Suppressor macrophage treated with lipopolysaccharide for 4 hours (primary cell): Measurements from ENCODE around the gene OR2T8.

ENCODE experiments used
- DNase-seq: peaks from one replicate; pipeline ENCODE4 v3.0.0-alpha.2; 2020

The OR2T8 gene, protein sequence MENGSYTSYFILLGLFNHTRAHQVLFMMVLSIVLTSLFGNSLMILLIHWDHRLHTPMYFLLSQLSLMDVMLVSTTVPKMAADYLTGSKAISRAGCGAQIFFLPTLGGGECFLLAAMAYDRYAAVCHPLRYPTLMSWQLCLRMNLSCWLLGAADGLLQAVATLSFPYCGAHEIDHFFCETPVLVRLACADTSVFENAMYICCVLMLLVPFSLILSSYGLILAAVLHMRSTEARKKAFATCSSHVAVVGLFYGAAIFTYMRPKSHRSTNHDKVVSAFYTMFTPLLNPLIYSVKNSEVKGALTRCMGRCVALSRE

DNA sequence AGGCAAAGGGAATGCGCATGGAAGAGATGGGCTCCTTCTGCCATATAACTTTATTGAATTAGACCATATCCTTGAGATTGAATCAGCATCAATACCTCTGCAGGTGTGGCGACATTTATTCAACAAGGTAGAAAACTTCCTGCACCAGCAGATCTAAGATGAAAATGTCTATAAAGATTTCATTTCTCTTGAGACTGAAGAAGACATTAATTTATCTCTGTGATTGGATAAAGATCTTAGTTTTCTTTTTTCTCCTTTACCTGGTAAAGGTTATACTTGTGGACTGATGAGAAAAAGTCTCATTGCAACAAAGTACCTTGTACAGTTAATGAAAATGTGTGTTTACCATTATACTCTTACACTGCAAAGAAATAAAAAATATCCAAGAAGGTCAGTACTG, at the start of gene OR2T8:
OR2T8 (plus strand) TSS at position 301 of the 400 bp plus-strand sequence. CDS start 766 bp downstream, outside the sequence.
- no peak for DNase-seq

DNA sequence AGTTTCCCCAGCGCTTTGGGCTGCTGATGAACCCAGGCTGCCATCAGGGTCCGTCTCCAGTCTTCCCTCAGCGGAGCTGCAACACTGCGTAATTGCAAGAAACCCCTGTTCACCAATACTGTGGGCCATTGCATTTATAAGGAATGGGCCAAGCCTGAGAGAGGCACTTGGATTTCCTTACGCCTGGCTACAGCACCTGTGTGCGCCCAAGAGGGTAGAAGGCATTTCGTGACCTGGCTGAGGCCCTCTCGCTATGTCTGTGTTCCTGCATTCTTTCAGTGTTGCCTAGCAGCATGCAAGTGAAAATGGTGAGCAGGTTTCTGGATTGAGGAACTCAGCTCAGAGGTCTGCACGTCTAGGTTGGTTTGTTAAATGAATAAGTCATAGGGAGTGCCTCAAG, 36.7 kb upstream of the OR2T8 start:
- no peak for DNase-seq

DNA sequence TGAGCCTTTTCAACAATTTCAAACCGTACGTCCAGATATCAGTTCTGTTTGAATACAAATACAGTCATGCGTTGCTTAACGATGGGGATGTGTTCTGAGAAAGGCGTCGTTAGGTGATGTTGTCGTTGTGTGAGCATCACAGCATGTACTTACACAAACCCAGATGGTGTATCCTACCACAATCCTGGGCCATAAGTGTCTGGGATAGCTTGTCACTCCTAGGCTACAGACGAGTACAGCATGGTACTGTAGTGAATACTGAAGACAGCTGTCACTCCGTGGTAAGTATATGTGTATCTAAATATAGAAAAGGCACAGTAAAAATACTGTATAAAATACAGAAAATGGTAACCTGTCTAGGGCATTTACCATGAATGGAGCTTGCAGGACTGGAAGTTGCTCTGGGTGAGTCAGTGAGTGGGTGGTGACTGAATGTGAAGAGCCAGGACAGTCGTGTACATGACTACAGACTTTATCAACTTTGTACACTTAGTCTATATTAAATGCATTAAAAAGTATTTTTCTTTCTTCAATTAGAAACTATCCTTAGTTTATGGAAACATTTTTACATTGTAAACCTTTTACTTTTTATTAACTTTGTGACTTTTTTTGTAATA, 35.1 kb upstream of the OR2T8 start:
- peak; percentile 22 for DNase-seq

DNA sequence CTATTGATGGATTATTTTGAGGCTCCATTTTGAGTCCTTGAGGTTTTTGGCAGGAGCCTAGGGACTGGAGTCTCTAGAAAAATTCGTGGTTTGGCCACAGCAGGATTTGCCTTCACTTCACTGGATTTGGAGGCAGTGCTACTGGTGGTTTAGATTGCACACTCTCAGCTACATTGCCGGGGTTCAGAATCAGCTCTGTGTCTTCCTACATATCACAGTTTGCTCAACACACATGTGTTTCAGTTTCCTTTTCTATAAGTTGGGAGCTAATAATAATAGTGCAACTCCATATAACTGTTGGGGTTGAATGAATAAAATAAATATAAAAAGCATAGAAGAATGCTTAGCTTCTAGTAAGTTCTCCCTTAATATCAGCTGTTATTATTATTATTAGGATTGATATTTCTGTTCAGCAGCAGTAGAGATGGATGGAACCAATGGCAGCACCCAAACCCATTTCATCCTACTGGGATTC, 24.9 kb upstream of the OR2T8 start, which contains the start of gene OR2W3:
OR2W3 (plus strand) TSS at position 425 of the 475 bp plus-strand sequence; CDS start at position 425, 0 bp downstream.
- no peak for DNase-seq

DNA sequence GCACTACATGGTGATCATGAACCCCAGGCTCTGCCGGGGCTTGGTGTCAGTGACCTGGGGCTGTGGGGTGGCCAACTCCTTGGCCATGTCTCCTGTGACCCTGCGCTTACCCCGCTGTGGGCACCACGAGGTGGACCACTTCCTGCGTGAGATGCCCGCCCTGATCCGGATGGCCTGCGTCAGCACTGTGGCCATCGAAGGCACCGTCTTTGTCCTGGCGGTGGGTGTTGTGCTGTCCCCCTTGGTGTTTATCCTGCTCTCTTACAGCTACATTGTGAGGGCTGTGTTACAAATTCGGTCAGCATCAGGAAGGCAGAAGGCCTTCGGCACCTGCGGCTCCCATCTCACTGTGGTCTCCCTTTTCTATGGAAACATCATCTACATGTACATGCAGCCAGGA, 24.1 kb upstream of the OR2T8 start:
- DNase-seq: no peak

DNA sequence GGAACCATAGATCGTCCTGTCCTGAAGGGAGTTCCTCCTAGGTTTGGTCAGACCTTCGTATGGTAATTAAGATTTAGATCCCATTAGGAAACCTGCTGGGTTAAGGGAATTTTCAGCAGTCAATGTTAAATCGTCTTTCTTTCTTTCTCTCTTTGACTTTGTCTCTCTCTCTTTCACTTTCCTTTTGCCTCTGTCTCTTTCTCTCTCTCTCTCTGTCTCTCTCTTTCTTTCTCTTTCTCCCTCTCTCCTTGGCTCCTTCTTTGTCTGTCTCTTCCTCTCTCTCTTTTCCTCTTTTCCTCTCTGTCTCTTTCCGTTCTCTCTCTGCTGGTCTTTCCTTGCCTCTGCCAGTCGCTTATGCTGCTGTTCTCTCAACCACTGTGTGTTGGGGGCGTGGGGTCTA, 15.9 kb upstream of the OR2T8 start:
- no peak for DNase-seq

DNA sequence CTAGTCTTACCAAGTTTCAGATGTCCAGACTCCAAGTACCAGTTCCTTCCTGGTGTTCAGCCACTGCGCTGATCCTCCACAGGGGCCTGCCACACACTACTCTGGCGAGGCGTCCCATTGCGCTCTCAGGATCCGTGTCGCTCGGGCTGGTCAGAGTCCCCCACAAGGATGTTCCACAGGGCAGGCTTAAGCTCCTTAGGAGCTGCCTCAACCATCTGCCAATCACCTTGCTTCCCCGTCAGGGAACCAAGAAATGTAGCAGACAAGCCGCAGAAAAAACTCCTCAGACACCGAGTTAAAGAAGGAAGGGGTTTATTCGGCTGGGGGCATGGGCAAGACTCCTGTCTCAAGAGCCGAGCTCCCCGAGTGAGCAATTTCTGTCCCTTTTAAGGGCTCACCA, 14.9 kb upstream of the OR2T8 start:
- no peak for DNase-seq

DNA sequence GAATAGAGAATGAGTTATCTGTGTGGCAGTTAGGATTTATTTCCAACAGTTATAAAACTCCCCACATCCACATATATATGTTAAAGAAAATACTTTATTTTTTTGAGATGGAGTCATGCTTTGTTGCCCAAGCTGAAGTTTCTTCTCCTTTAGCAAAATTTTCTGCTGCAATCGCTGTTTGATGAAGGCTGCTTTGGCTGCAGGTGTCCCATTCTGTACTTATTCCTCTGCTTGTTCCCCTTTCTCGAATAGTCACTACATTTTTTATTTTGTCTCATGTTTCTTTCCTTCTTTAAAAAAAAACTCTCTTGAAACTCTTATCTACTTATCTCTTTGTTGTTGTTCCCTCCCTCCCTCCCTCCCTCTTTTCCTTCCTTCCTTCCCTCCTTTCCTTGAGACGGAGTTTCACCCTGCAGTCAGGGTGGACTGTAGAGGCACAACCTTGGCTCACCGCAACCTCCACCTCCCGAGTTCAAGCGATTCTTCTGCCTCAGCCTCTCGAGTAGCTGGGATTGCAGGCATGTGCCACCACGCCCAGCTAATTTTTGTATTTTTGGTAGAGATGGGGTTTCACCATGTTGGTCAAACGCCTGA, 14.0 kb upstream of the OR2T8 start:
- no peak for DNase-seq

DNA sequence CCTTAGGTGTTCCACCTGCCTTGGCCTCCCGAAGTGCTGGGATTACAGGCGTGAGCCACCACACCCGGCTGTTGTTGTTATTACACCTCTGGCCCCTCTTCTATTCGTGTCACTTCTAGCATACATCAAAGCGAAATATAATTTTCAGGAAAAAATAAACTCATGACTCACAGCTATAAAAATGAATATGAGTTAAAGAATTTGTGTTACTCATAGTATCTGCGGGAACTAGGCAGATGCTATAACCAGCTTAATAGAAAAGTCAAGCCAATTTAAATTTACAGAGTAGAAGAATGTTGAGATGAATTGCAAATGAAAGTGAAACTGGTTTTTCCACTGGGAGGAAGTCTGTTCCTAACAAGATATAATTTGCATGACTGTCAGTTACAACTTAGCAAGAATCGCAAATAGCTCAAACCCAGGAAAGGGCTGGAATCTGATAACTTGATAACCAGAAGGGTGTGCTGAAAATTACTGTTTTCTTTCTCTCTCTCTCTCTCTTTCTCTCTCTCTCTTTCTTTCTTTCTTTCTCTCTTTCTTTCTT, 13.5 kb upstream of the OR2T8 start:
- DNase-seq: peak; percentile 81

DNA sequence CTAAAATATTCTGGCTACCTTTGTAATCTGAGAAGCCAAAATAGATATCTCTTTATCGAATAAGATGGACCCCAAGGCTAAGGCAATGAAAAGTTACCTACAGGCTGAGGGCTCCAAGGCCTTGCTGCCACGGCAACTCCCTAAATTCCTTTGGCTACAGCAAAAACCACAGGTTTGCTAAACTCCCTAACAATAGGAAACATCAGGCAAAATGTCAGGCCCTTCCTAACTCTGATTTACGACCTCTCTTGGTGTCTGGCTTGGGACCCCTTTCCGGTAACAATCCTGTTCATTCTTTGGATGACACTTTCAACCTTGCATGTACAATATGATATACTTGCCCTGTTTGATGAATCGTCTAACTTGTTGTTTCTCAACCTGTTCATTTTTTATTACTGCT, 11.3 kb upstream of the OR2T8 start:
- no peak for DNase-seq

DNA sequence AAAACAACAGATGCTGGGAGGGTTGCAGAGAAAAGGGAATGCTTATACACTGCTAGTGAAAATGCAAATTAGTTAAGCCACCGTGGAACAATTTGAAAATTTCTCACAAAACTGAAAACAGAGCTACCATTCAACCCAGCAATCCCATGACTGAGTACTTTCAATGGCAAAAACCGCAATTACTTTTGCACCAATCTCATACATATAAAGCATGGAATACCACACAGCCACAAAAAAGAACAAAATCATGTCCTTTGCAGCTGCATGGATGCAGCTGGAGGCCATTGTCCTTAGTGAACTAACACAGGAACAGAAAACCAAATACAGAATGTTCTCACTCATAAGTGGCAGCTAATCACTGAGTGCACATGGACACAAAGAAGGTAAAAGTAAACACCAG, 6.3 kb upstream of the OR2T8 start:
- DNase-seq: no peak

DNA sequence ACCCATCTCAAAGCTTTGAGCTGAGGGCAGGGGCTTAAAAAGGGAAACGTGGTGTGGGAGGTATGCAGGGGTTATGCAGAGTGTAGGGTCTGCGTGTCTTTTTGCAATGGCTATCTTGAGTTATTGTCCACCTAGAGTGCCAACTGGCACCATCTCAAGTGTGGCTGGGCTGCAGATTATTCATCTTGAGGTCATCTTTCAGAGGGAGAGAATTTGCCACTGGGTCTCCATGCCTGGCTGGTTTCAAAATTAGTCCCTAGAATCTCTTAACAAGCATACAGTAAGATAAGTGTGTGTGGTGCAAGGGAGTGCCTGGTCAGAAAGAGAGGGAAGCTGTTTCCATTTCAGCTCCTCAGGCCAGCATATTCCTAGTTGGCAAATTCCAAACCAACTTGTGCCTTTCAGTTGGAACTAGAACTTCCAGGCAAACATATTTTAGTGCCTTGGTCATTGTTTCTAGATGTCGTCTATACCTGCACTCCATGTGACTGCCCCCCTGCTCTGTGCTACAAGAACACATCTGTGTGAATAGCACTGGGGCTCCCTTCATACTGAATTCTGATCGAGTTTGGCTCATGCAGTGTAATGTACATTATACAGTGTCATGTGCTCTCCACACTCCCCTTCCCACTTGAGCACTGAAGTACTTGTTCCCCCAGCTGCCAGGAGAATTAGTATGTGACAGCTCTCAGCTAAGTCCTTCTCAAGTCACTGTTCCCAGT, 5.0 kb upstream of the OR2T8 start:
- no peak for DNase-seq

DNA sequence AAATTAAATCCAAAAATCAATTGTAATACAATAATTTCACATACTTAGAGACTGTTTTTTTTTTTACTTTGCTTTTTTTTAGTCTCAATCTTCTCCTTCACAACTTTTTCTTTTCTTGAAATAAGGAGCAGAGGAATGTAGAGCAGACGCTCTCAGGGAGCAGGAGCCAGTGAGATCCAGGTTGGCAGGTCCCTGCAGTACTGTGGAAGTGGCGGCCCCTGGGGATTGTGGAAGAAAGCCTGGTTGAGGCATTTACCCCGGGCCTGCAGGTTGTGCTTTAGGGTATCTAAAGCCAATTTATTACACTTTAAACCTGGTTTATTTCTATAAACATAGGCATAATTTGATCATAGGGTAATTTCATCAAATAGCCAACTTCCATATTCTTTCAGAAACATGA, 3.9 kb downstream of the OR2T8 start:
- no peak for DNase-seq

DNA sequence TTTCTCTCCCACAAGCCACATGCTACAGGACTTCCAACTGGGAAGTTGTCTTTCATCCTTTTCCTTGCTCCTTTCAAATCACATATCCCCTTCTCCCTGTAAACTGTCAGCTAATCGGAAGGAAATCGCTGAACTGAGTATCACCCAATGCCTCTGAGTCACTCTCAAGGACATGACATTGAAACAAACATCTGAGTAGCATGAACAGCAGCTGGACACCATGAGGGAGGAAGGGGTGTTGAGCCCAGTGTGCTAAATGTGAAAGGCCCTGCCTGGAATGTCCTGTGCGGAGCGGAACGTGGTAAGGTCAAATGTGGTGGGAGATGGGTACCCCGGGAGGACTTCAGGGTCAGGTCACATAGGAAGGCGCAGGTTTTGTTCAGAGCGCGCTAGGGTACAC, 4.8 kb downstream of the OR2T8 start, which contains the start of gene OR2AJ1:
OR2AJ1 (plus strand) TSS at position 22 of the 400 bp plus-strand sequence. CDS start 8,880 bp downstream, outside the sequence.
- DNase-seq: no peak

DNA sequence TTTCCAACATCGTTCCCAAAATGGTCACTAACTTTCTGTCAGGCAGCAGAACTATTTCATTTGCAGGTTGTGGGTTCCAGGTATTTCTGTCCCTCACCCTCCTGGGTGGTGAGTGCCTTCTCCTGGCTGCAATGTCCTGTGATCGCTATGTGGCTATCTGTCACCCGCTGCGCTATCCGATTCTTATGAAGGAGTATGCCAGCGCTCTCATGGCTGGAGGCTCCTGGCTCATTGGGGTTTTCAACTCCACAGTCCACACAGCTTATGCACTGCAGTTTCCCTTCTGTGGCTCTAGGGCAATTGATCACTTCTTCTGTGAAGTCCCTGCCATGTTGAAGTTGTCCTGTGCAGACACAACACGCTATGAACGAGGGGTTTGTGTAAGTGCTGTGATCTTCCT, 13.9 kb downstream of the OR2T8 start:
- no peak for DNase-seq

DNA sequence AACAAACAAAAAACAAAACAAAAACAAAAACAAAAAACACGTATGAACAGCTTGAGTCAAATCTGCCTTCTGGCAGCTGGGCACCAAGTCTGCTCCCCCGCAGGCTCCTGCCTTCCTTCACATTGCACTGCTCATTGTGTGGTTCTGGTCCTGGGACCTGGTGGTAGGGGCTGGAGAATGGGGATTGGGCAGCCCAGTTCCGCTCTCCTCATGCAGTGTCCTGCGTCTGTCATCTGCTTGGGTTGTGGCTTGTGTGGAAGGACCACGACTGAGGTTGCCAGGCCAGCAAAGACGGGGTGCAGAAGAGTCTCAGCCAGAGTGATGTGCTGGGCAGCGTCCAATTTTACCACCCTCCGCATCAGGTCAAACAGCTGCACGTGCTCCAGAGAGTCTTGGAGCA, 15.7 kb downstream of the OR2T8 start:
- no peak for DNase-seq

DNA sequence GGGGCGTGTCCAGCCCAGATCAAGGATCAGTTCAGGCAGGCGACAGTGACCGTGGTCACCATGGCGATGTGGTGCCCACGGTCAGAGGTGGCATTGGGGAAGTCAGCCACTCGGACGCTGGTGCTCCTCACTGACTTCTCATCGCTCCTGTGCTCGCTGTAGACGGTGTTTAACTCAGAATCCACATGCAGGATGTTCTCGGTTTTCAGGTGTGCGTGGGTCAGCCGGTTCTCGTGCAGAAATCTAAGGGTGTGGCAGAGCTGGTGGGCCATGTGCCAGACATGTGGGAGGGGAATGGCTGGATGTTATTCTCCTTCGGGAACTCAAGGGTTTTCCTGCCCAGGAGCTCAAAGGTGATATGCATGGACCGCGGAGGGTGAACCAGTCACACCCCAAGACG, 16.4 kb downstream of the OR2T8 start:
- no peak for DNase-seq

DNA sequence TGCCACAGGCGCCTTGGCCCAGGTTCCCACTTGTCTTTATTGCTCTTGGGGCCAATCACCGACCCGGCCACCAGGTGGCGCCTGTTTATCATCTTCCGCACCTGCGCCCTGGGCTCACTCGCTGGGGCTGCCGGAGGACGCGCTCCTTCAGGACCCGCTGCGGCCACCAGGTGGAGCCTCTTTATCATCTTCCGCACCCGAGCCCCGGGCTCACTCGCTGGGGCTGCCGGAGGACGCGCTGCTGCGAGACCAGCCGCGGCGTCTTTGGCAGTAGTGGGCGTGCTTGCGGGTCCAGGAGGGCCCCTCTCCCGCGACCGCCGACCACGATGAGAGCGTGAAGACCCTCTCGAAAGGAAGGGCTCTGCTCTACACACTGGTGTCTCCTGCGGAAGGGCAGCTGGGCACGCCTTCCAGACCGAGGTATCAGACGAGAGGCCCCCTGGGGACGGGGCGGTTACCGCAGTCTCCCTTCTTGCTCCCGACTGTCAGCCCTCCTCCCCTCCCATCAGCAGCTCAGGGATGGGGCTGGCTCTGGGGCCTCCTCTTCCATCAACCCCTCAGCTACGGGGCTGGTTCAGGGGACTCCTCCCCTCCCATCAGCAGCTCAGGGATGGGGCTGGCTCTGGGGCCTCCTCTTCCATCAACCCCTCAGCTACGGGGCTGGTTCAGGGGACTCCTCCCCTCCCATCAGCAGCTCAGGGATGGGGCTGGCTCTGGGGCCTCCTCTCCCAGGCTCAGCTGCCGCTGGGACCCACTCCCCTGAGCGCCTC, 17.1 kb downstream of the OR2T8 start:
- DNase-seq: peak; percentile 96

DNA sequence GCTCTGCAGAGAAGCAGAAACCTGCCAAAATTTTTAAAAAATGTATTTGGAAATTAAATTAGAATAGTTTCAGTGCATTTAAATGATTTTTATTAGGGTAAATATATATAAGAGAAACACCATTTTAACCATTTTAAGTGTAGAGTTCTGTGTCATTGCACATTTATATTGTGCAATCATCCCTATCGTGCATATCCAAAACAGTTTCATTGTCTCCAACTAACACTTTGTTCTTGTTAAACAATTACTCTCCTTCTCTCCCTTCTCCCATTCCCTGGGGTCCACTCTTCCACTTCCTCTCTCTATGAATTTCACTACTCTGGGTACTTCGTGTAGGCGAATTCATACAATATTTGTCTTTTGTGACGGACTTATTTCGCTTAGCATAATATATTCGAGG, 22.6 kb downstream of the OR2T8 start:
- no peak for DNase-seq

DNA sequence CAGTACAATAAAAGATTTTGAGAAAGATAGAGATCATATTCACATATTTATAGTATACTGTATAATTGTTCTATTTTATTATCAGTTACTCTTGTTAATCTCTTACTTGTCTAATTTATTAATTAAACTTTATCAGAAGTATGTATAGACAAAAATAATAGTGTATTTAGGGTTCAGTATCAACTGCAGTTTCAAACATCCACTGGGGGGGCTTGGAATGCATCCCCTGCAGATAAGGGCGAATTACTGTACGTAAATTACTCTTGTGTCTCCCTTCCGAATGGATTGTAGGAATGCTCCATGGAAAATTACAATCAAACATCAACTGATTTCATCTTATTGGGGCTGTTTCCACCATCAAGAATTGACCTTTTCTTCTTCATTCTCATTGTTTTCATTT, 28.5 kb downstream of the OR2T8 start, which contains the start of gene OR2L8:
OR2L8 (plus strand) TSS at position 301 of the 400 bp plus-strand sequence; CDS start at position 301, 0 bp downstream.
- no peak for DNase-seq

DNA sequence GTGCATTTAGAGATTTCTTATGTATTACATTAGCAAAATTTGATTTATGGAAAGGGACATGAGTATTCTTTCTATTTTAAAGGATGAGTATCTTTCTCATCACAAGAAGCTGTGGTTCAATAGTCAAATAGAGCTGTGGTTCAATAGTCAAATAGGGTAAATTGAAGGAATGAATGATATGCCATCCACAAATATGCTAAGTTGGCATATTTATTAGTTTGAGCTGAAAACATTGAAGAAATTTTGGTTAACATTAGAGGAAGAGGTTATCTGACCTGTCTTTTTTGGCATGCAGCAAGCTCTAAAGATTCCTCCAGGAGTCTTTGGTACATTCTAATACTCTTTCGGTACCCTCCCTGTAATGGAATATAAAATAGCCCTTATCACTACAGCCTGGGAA, 33.4 kb downstream of the OR2T8 start:
- no peak for DNase-seq

DNA sequence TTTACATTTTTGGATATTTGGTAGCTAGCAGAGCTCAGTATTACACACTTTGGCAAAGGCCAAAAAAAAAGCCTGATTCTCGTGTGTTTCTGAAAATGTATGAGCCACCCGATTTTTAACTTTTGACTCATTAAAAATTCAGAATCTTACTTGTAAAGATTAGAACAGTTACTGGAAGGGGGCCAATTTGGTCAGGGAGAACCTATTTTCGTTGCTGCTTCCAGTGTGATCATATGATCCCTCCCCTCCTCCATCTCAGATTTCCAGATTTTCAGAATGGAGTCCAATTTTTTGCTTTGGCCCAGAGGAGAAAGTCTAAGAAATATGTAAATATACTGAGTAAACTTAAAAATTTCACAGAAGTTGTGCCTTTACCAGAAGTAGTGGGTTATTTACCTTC, 41.7 kb downstream of the OR2T8 start:
- DNase-seq: no peak
